Measurements from ENCODE around the gene SPINK8. TPM values are rescaled to one million over a fixed set of nuclear protein-coding genes. Genes with fewer than 3 reads are reported as not detected.
A peak's percentile ranks its signal among the peaks of the same experiment; 100 is the strongest.

Gene SPINK8
- total RNA-seq, 2 donors from 2014 or later: not detected

- peaks cover 53% of the 10 kb centered on the region for H3K27me3 Mint-ChIP-seq (ENCODE audit: insufficient read depth)
- no peak overlapping the region for H3K27ac Mint-ChIP-seq
Observed at GRCh38 chr3:48306290-48306689, 27.2 kb downstream of the SPINK8 start.

GRCh38 chr3:48305396-48305795, 28.1 kb downstream of the SPINK8 start:
- Mint-ChIP-seq H3K4me3 (no peak overlapping the region), H3K9me3 (peaks cover 3% of the 10 kb centered on the region), H3K27me3 (ENCODE audit: insufficient read depth) (peaks cover 53% of the 10 kb centered on the region), H3K27ac (no peak overlapping the region), H3K36me3 (ENCODE audit: low read depth) (no peaks in the 10 kb centered on the region), H3K4me1 (peaks cover 9% of the 10 kb centered on the region)
- peaks cover 5% of the 10 kb centered on the region for H3K9me3 ChIP-seq (ENCODE audit: control insufficient read depth, low read length)
- no peak for TF ChIP-seq CTCF (conservative IDR thresholded peaks at IDR 0.05)
- peaks cover 51% of the 10 kb centered on the region for H3K27me3 ChIP-seq (ENCODE audit: control insufficient read depth, insufficient read depth, low read length, poor library complexity, severe bottlenecking)
- no peak overlapping the region for H3K9ac ChIP-seq (ENCODE audit: extremely low read depth, low read length, poor library complexity, severe bottlenecking)
- no peak overlapping the region for H3K27ac ChIP-seq (ENCODE audit: low read depth, low read length)
- H3K4me1 ChIP-seq (ENCODE audit: control insufficient read depth, insufficient read depth, low read length): no peaks in the 10 kb centered on the region
- no peak overlapping the region for H3K4me3 ChIP-seq (ENCODE audit: low read length)
- H3K36me3 ChIP-seq (ENCODE audit: control insufficient read depth, insufficient read depth, low read length): no peaks in the 10 kb centered on the region
- WGBS, 2 experiments (ENCODE audit: insufficient coverage in 1 of 2, insufficient read length in 1 of 2): 38 to 81% methylated on average over 1 to 2 of the region's 2 CpGs
- no peak for DNase-seq

More at GRCh38 chr3:48306290-48306689, 27.2 kb downstream of the SPINK8 start:
- Histone ChIP-seq H3K9me3 (ENCODE audit: control insufficient read depth, low read length) (peaks cover 5% of the 10 kb centered on the region), H3K27ac (ENCODE audit: low read depth, low read length) (no peak overlapping the region), H3K4me1 (ENCODE audit: control insufficient read depth, insufficient read depth, low read length) (no peaks in the 10 kb centered on the region), H3K36me3 (ENCODE audit: control insufficient read depth, insufficient read depth, low read length) (no peaks in the 10 kb centered on the region), H3K9ac (ENCODE audit: extremely low read depth, low read length, poor library complexity, severe bottlenecking) (no peak overlapping the region), H3K4me3 (ENCODE audit: low read length) (no peak overlapping the region), H3K27me3 (ENCODE audit: control insufficient read depth, insufficient read depth, low read length, poor library complexity, severe bottlenecking) (peaks cover 51% of the 10 kb centered on the region)
- no peak for TF ChIP-seq CTCF (conservative IDR thresholded peaks at IDR 0.05)
- H3K9me3 Mint-ChIP-seq: peaks cover 3% of the 10 kb centered on the region
- no peak for DNase-seq
- peaks cover 8% of the 10 kb centered on the region for H3K4me1 Mint-ChIP-seq
- H3K4me3 Mint-ChIP-seq: no peak overlapping the region
- 58 to 84% methylated on average over 2 of the region's 2 CpGs for WGBS, 2 experiments (ENCODE audit: insufficient coverage in 1 of 2, insufficient read length in 1 of 2)
- no peaks in the 10 kb centered on the region for H3K36me3 Mint-ChIP-seq (ENCODE audit: low read depth)

- Histone ChIP-seq H3K4me1 (ENCODE audit: control insufficient read depth, insufficient read depth, low read length) (no peaks in the 10 kb centered on the region), H3K9ac (ENCODE audit: extremely low read depth, low read length, poor library complexity, severe bottlenecking) (no peak overlapping the region), H3K9me3 (ENCODE audit: control insufficient read depth, low read length) (peaks cover 5% of the 10 kb centered on the region), H3K27me3 (ENCODE audit: control insufficient read depth, insufficient read depth, low read length, poor library complexity, severe bottlenecking) (peaks cover 34% of the 10 kb centered on the region), H3K36me3 (ENCODE audit: control insufficient read depth, insufficient read depth, low read length) (peaks cover 3% of the 10 kb centered on the region), H3K27ac (ENCODE audit: low read depth, low read length) (no peak overlapping the region), H3K4me3 (ENCODE audit: low read length) (no peak overlapping the region)
- Mint-ChIP-seq H3K27me3 (ENCODE audit: insufficient read depth) (peaks cover 38% of the 10 kb centered on the region), H3K4me1 (peaks cover 18% of the 10 kb centered on the region), H3K4me3 (peak overlapping the region; percentile 88), H3K9me3 (peaks cover 3% of the 10 kb centered on the region), H3K27ac (no peak overlapping the region), H3K36me3 (ENCODE audit: low read depth) (peaks cover 9% of the 10 kb centered on the region)
- 96 to 100% methylated on average over 1 to 2 of the region's 2 CpGs for WGBS, 2 experiments (ENCODE audit: insufficient coverage in 1 of 2, insufficient read length in 1 of 2)
- no peak for DNase-seq
- TF ChIP-seq CTCF (conservative IDR thresholded peaks at IDR 0.05): no peak
Observed at GRCh38 chr3:48303021-48303420, 30.4 kb downstream of the SPINK8 start.

Data from endodermal cell (in vitro differentiated cells).